Type B pancreatic cell (in vitro differentiated cells): ENCODE measurements around the gene KRTAP10-4. TPM values are rescaled to one million over a fixed set of nuclear protein-coding genes. Genes with fewer than 3 reads are reported as not detected.
"Not testable (repeated sequence)": the region's sequence is repeated elsewhere in the genome, so short reads cannot be mapped to it uniquely, and the experiment has no call there.

Source experiments
- DNase-seq: peaks from one replicate; pipeline ENCODE4 v3.0.0; 2021; ENCODE audit warnings: mixed read lengths; ENCODE audit not compliant: unreplicated experiment; ENCODE audit errors: extremely low spot score
- H3K27ac Mint-ChIP-seq: 2 replicates; pipeline ENCODE4 v1.8.0; 2021; ENCODE audit warnings: mild to moderate bottlenecking, mixed read lengths
- H3K27me3 Mint-ChIP-seq: 2 replicates; pipeline ENCODE4 v1.8.0; 2021; ENCODE audit warnings: mixed read lengths
- H3K36me3 Mint-ChIP-seq: 2 replicates; pipeline ENCODE4 v1.8.0; 2021; ENCODE audit warnings: mixed read lengths
- H3K4me1 Mint-ChIP-seq: one replicate; pipeline ENCODE4 v1.8.0; 2021; ENCODE audit warnings: mixed read lengths; ENCODE audit not compliant: unreplicated experiment
- H3K4me3 Mint-ChIP-seq: 2 replicates; pipeline ENCODE4 v1.8.0; 2021; ENCODE audit warnings: mild to moderate bottlenecking, mixed read lengths
- H3K9me3 Mint-ChIP-seq: 2 replicates; pipeline ENCODE4 v1.8.0; 2021; ENCODE audit warnings: mixed read lengths
- CTCF ChIP-seq: fragments of 200-600 bp; sonication (generic); conservative IDR thresholded peaks from 2 replicates; pipeline ENCODE4 v1.5.0; 2021; ENCODE audit warnings: antibody characterized with exemption, mild to moderate bottlenecking
- total RNA-seq: library from RNA; stranded (reverse); gene quantifications from 2 replicates; pipeline ENCODE4 v1.2.1, GENCODE V29; 2021; ENCODE audit warnings: low replicate concordance

The KRTAP10-4 gene
- total RNA-seq, 1 donor from 2014 or later, result not detected

- no peaks in the 10 kb centered on the region for H3K36me3 Mint-ChIP-seq
- H3K27ac Mint-ChIP-seq, result peak overlapping the region; percentile 36
- H3K4me1 Mint-ChIP-seq, result peaks cover 12% of the 10 kb centered on the region
- H3K27me3 Mint-ChIP-seq, result peaks cover 3% of the 10 kb centered on the region
- no peak overlapping the region for H3K4me3 Mint-ChIP-seq
- peaks cover 13% of the 10 kb centered on the region for H3K9me3 Mint-ChIP-seq
- no peak for DNase-seq
- no peak for TF ChIP-seq CTCF
Measured at GRCh38 chr21:44598061-44598460, 24.5 kb downstream of the KRTAP10-4 start.

- no peak overlapping the region for H3K27ac Mint-ChIP-seq
- peaks cover under 1% of the 10 kb centered on the region for H3K27me3 Mint-ChIP-seq
- no peak for DNase-seq
- peaks cover 8% of the 10 kb centered on the region for H3K4me1 Mint-ChIP-seq
- H3K36me3 Mint-ChIP-seq, result no peaks in the 10 kb centered on the region
- H3K4me3 Mint-ChIP-seq, result no peak overlapping the region
- TF ChIP-seq CTCF, result no peak
- H3K9me3 Mint-ChIP-seq, result peaks cover 13% of the 10 kb centered on the region
Measured at GRCh38 chr21:44599264-44600029, 25.9 kb downstream of the KRTAP10-4 start.

- not testable (repeated sequence) for H3K36me3 Mint-ChIP-seq, H3K4me3 Mint-ChIP-seq, DNase-seq, H3K27ac Mint-ChIP-seq, H3K4me1 Mint-ChIP-seq, H3K27me3 Mint-ChIP-seq
- H3K9me3 Mint-ChIP-seq, result peaks cover 13% of the 10 kb centered on the region
Measured at GRCh38 chr21:44600118-44600978, 26.8 kb downstream of the KRTAP10-4 start, which contains the start of gene KRTAP10-7. Gene KRTAP10-7 (plus strand): TSS chr21:44600597. CDS start chr21:44600622, 25 bp downstream.

- H3K4me3 Mint-ChIP-seq, H3K27me3 Mint-ChIP-seq: not testable (repeated sequence)
- H3K9me3 Mint-ChIP-seq, result peaks cover 13% of the 10 kb centered on the region
Measured at GRCh38 chr21:44601091-44601490, 27.6 kb downstream of the KRTAP10-4 start.

GRCh38 chr21:44601596-44602462, 28.3 kb downstream of the KRTAP10-4 start:
- no peak for DNase-seq
- Mint-ChIP-seq H3K27ac (no peak overlapping the region), H3K9me3 (peaks cover 13% of the 10 kb centered on the region), H3K4me1 (peaks cover 4% of the 10 kb centered on the region), H3K4me3 (no peak overlapping the region), H3K36me3 (no peaks in the 10 kb centered on the region), H3K27me3 (peaks cover 8% of the 10 kb centered on the region)
- TF ChIP-seq CTCF, result no peak

More at GRCh38 chr21:44601091-44601490, 27.6 kb downstream of the KRTAP10-4 start:
- not testable (repeated sequence) for H3K4me1 Mint-ChIP-seq, H3K36me3 Mint-ChIP-seq, H3K27ac Mint-ChIP-seq, DNase-seq

GRCh38 chr21:44602463-44602850, 28.9 kb downstream of the KRTAP10-4 start:
- Mint-ChIP-seq H3K27ac (no peak overlapping the region), H3K36me3 (no peaks in the 10 kb centered on the region)

More at GRCh38 chr21:44602463-44602850, 28.9 kb downstream of the KRTAP10-4 start:
- no peak for DNase-seq
- peaks cover 8% of the 10 kb centered on the region for H3K27me3 Mint-ChIP-seq
- TF ChIP-seq CTCF, result no peak
- peaks cover 4% of the 10 kb centered on the region for H3K4me1 Mint-ChIP-seq
- peaks cover 13% of the 10 kb centered on the region for H3K9me3 Mint-ChIP-seq
- no peak overlapping the region for H3K4me3 Mint-ChIP-seq
